Measurements from ENCODE around the gene TMEM231. TPM values are rescaled to one million over a fixed set of nuclear protein-coding genes. Genes with fewer than 3 reads are reported as not detected.

TMEM231 gene
- total and polyA plus RNA-seq, 9 of the 15 experiments (the other 6 are each of a cell fraction or from before 2014, with no cell fraction given), result 1.6 to 27.6 (median 9.1) TPM

DNA sequence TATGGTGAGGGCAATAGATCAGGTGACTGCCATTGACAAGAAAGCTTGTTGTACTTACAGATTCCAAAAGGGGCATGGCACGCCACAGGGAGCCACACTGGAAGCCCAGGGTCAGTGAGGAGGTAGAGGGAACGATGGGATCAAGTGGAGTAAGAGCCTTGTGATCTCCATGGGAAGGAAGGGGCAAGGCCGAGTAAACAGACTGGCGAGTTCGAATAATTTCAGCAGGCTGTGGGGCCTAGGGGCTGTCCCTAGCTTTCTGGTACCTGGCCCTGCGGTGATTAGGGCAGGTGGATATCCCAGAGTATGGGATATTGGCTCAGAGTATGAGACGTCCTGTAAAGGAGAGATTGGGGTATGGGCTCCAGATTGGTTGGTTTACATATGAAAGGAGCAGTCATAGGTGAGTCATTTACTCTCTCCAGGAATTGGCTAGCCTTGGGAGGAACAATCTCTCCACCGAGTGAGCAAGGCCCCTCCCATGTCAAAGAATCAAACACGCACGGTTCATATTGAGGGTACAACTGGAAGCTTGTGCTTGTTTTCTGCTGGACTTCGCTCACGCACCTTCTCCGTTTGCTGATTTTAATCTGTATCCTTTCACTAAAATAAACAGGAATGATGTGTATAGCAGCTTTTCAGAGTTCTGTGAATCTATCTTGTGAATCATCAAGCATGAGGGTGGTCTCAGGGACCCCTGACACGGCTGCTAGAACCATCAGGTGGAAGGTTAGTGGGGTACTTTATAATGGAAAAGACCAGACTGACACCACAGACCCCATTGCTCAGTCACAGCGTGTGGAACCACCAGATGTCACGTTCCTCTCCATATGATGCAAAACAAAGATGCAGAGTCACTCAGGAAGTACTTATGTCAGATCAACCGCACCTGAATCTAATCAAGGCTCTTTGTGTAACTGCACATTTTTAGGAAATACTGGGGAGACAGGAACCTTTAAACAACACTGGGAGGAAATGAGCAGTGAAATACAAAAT, 38.1 kb upstream of the TMEM231 start (continued):
- TF ChIP-seq CBX8 (IDR thresholded peaks at IDR 0.05; ENCODE audit: borderline replicate concordance, extremely low read depth, low read depth, low read length, poor library complexity, severe bottlenecking) (no peak), ZNF282 (CRISPR knock-in tag; IDR thresholded peaks at IDR 0.05) (no peak), GABPA (tag; conservative IDR thresholded peaks at IDR 0.05; ENCODE audit: low read depth) (peak; percentile 47; the same call in 1 of the 2 replicates), FIP1L1 (IDR thresholded peaks at IDR 0.05; ENCODE audit: low read depth, low read length, poor library complexity, severe bottlenecking) (no peak), ZNF316 (IDR thresholded peaks at IDR 0.05) (peak; percentile 81)

DNA sequence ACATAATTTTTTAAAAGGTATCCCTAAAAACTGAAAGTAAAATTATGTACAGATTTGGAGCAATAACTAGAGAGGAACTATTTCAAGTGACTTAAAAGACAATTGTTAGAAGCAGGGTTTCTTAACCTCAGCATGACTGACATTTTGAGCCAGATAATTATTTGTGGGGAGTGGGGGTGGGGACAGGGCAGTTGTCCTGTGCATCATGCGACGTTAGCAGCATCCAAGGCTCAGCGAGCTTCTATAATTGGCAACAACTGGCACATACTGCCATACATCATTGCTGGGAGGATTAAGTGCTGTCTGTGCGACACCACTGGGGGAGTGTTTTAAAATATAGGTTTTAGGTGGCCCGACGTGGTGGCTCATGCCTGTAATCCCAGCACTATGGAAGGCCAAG, 37.3 kb upstream of the TMEM231 start:
- Histone ChIP-seq H3K4me3 (no peak overlapping the region), H4K20me1 (replicated peaks; ENCODE audit: control insufficient read depth, insufficient read depth, low read length) (no peaks in the 10 kb centered on the region), H3K79me2 (ENCODE audit: control insufficient read depth, insufficient read depth, low read length) (no peaks in the 10 kb centered on the region), H3K36me3 (ENCODE audit: control insufficient read depth, insufficient read depth, low read length) (peaks cover 5% of the 10 kb centered on the region; the same call in 1 of the 3 replicates), H3K9me1 (ENCODE audit: control insufficient read depth, insufficient read depth, low read length) (no peaks in the 10 kb centered on the region), H2AFZ (ENCODE audit: low read depth, low read length) (no peak overlapping the region), H3K27me3 (ENCODE audit: control insufficient read depth in 2 of 2, insufficient read depth in 2 of 2, low read length in 2 of 2) (no peaks in the 10 kb centered on the region), H3K4me1 (replicated peaks in 1 of 2; ENCODE audit: control insufficient read depth in 2 of 2, insufficient read depth in 2 of 2, low read length in 2 of 2) (peaks cover 11 to 34% of the 10 kb centered on the region in 2 experiments; a peak in 4 of 5 replicates), H3K9ac (ENCODE audit: insufficient read depth in 1 of 2, low read depth in 2 of 2, low read length in 2 of 2) (no peak overlapping the region; a peak in 2 of 4 replicates), H3K9me3 (replicated peaks; ENCODE audit: control insufficient read depth, insufficient read depth, low read depth, low read length) (no peaks in the 10 kb centered on the region), H3K27ac (ENCODE audit: extremely low read depth, low read depth, low read length) (peak overlapping the region; percentile 79; the same call in 2 of the 3 replicates), H3K4me2 (ENCODE audit: insufficient read depth, low read length) (no peak overlapping the region)
- ChIA-PET POLR2A (no interaction called here), CTCF (ENCODE audit: low intra/inter-chr PET ratio) (no interaction called here)
- in situ Hi-C loops (cut with MboI), result no loop called here
- intact Hi-C loops (cut with micrococcal nuclease), result no loop called here
- FAIRE-seq (no peak), DNase-seq (ENCODE audit: extremely low read depth in 1 of 4, low spot score in 3 of 4) (no peak), ATAC-seq (peak; percentile 3; the same call in 1 of the 3 replicates)
- WGBS (ENCODE audit: insufficient coverage, low coverage, missing lambda C conversion rate), result 74% methylated on average over 6 of the region's 6 CpGs
- no TSS peak for BruUV-seq (replicated peaks)
- TF ChIP-seq MEIS2 (IDR thresholded peaks at IDR 0.05; ENCODE audit: partially characterized antibody), result peak; percentile 24
- no peak for TF ChIP-seq THRAP3 (IDR thresholded peaks at IDR 0.05; ENCODE audit: borderline replicate concordance)
- TF ChIP-seq, protein P1, sequence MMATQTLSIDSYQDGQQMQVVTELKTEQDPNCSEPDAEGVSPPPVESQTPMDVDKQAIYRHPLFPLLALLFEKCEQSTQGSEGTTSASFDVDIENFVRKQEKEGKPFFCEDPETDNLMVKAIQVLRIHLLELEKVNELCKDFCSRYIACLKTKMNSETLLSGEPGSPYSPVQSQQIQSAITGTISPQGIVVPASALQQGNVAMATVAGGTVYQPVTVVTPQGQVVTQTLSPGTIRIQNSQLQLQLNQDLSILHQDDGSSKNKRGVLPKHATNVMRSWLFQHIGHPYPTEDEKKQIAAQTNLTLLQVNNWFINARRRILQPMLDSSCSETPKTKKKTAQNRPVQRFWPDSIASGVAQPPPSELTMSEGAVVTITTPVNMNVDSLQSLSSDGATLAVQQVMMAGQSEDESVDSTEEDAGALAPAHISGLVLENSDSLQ (IDR thresholded peaks at IDR 0.05), result peak; percentile 63
- TF ChIP-seq ESRRB (CRISPR knock-in tag; IDR thresholded peaks at IDR 0.05; ENCODE audit: borderline replicate concordance), result no peak
- TF ChIP-seq RBFOX2 (IDR thresholded peaks at IDR 0.05; ENCODE audit: low read depth, low read length), result no peak
- TF ChIP-seq, protein P2, sequence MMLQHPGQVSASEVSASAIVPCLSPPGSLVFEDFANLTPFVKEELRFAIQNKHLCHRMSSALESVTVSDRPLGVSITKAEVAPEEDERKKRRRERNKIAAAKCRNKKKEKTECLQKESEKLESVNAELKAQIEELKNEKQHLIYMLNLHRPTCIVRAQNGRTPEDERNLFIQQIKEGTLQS (IDR thresholded peaks at IDR 0.05), result no peak
- TF ChIP-seq, protein P2 (CRISPR knock-in tag; conservative IDR thresholded peaks at IDR 0.05), result no peak
